ENCODE measurements around the gene LUZP1.
A peak's percentile ranks its signal among the peaks of the same experiment; 100 is the strongest.

The LUZP1 gene

DNA sequence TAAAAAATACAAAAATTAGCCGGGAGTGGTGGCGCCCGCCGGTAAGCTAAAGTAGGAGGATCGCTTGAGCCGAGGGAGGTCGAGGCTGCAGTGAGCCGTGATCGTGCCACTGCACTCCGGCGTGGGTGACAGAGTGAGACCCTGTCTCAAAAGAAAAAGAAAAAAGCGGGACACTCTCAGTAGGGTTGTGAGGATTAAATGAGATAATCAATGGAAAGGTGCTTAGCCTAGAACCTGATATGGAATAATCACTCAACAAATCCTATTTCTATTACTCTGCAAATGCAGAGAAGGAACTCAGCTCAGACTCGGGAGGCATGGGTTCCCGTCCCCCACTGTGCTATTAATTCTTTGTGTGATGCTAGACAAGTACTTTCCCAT is 529 bp upstream of the LUZP1 start:
- no peak for DNase-seq (ENCODE audit: low read depth, low spot score)
- in situ Hi-C loops (cut with HindIII; ENCODE audit: low sequenced_read_pairs): no loop called here
- TF ChIP-seq, protein P1, sequence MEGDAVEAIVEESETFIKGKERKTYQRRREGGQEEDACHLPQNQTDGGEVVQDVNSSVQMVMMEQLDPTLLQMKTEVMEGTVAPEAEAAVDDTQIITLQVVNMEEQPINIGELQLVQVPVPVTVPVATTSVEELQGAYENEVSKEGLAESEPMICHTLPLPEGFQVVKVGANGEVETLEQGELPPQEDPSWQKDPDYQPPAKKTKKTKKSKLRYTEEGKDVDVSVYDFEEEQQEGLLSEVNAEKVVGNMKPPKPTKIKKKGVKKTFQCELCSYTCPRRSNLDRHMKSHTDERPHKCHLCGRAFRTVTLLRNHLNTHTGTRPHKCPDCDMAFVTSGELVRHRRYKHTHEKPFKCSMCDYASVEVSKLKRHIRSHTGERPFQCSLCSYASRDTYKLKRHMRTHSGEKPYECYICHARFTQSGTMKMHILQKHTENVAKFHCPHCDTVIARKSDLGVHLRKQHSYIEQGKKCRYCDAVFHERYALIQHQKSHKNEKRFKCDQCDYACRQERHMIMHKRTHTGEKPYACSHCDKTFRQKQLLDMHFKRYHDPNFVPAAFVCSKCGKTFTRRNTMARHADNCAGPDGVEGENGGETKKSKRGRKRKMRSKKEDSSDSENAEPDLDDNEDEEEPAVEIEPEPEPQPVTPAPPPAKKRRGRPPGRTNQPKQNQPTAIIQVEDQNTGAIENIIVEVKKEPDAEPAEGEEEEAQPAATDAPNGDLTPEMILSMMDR (IDR thresholded peaks at IDR 0.05; ENCODE audit: low read depth, low read length): no peak
- peak overlapping the region; percentile 30 for H3K4me3 ChIP-seq (ENCODE audit: low read depth, low read length)

DNA sequence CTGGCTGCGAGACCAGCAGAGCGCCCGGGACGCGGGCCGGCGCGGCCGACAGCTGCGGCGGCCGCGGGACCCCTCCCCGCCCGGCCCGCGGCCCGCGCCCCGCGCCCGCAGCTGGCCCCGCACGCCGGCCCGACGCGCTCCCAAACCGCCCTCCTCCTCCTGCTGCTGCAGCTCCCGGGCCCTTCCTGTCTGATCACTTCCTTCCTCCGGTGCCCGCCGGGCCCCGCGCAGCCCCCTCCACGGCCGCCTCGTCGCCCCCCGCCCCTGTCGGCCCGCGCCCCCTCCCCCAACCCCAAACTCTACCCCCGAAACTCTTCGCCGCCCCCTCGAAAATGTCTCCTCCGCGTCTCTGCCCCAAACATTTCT is 594 bp downstream of the LUZP1 start:
- in situ Hi-C loops (cut with HindIII; ENCODE audit: low sequenced_read_pairs): no loop called here
- peak overlapping the region; percentile 53 for H3K4me3 ChIP-seq (ENCODE audit: low read depth, low read length)
- TF ChIP-seq, protein P1 (IDR thresholded peaks at IDR 0.05; ENCODE audit: low read depth, low read length): no peak
- no peak for DNase-seq (ENCODE audit: low read depth, low spot score)

DNA sequence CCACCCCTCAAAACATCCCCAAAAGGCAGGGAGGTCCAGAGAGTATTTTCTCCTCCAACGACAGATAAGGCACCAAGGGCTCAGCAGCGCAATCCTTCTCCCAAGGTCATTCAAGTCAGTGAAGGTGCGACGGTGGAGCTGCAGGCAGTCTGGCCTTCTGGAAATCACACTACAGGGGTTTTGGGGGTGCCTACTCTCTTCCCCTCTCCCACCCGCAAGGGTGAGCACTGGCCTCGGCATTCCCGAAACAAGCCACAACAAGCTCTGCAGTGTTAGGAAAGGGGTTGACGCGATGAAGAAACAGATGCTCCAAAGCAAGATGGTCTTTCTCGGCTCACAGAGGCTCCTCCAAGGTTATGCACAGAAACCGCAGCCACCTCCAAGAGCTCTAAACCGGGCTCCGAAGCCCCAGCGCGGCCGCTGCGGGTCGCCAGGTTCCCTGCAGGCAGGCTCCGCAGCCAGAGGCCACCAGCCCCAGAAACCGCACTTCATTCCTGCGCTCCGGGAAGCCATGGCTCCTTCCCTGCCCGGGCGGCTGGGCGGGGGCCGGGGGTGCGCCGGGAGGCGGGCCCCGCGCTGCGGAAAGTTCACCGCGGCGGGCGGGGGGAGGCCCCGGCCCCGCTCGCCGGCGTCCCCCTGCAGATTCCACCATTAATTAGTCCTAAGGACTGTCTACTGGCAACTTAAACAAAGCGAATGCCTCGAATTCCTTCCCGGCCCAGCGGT is 1.1 kb downstream of the LUZP1 start:
- in situ Hi-C loops (cut with HindIII; ENCODE audit: low sequenced_read_pairs): no loop called here
- DNase-seq (ENCODE audit: low read depth, low spot score): peak; percentile 84
- TF ChIP-seq, protein P1 (IDR thresholded peaks at IDR 0.05; ENCODE audit: low read depth, low read length): no peak
- H3K4me3 ChIP-seq (ENCODE audit: low read depth, low read length): peak overlapping the region; percentile 53

DNA sequence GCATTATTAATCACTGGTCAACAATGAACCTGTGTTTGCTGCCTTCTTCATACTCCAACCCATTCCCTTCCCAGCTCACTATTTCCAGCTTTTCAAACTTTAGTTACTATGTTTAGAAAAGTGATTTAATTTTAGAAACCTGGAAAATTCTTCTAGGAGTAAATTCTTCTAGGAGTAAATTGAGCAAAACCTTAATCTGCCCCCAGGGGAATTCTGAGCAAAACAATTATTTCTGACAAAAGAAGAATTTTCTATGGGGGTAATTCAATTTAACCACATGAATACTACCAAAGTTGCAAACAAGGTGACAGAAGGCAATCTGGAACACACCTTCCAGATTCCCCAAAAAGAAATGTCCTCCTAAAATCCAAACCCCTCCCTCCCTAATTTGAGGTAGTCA is 1.8 kb downstream of the LUZP1 start:
- in situ Hi-C loops (cut with HindIII; ENCODE audit: low sequenced_read_pairs): no loop called here
- peak overlapping the region; percentile 53 for H3K4me3 ChIP-seq (ENCODE audit: low read depth, low read length)
- no peak for DNase-seq (ENCODE audit: low read depth, low spot score)
- TF ChIP-seq, protein P1 (IDR thresholded peaks at IDR 0.05; ENCODE audit: low read depth, low read length): no peak

DNA sequence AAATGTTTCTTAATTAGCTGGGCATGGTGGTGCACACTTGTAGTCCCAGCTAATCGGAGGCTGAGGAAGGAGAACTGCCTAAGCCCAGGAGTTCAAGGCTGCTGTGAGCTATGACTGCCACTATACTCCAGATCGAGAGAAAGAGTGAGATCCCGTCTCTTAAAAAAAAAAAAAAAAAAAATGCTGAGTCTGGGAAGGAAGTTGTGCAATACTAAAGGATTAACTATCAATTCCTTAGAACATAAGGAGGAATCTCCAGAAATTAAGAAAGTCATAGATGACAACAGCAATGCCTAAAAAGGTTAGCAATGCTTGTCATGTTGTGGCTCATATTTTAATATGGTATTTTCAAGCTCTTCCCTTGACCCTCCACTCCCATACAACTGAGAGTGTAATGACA is 5.3 kb downstream of the LUZP1 start:
- DNase-seq (ENCODE audit: low read depth, low spot score): no peak
- in situ Hi-C loops (cut with HindIII; ENCODE audit: low sequenced_read_pairs): no loop called here
- TF ChIP-seq, protein P1 (IDR thresholded peaks at IDR 0.05; ENCODE audit: low read depth, low read length): no peak
- H3K4me3 ChIP-seq (ENCODE audit: low read depth, low read length): no peak overlapping the region

DNA sequence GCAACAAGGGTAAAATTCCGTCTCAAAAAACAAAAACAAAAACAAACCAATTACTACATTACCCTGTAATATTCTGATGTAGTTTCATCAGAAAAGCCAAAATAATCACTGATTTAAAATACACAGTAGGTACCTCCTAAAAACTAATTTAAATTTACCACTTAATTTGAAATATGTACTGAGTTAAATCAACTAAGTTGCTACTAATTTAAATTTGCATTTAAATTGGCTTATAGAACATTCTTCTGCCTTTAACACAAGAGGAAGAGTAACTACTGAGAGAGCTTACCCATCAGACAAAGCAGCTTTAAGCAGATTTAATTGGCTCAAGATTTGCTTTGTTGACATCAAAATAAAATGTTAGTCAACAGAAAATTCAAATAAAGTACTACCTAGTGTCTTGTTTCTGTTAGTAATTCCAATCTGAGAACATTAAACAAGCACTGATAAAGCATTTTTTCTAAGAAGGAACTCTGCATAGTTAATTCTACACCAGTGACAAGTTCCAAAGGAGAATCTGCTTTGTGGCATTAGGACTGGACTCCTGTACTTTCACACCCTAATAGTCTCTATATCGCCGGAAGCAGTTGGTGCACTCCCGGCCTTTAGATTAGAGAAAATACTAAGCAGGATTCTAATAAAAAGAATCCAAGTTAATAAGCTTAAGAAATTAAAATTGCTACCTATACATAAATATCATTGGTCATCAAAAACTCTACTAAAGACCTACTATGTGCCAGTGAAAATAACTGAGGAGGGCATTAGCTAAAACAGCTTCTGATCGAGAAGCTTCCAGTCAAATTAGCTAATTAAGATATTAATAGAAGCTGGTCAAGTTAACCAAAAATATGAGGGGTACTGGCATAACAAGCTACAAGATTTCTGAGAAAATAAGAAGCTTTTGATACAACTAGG is 8.4 kb downstream of the LUZP1 start:
- no peak overlapping the region for H3K4me3 ChIP-seq (ENCODE audit: low read depth, low read length)
- DNase-seq (ENCODE audit: low read depth, low spot score): no peak
- TF ChIP-seq, protein P1 (IDR thresholded peaks at IDR 0.05; ENCODE audit: low read depth, low read length): no peak
- in situ Hi-C loops (cut with HindIII; ENCODE audit: low sequenced_read_pairs): no loop called here

Data from astrocyte of the spinal cord (primary cell).